LNCAP (cell line): Measurements from ENCODE around the gene PPBP.

ENCODE experiments used
- TF ChIP-seq, protein P1 (sequence below): fragments of 450-650 bp; IDR thresholded peaks from 2 replicates; pipeline ENCODE4 v1.5.1; 2017; ENCODE audit warnings: mild to moderate bottlenecking

PPBP gene

DNA sequence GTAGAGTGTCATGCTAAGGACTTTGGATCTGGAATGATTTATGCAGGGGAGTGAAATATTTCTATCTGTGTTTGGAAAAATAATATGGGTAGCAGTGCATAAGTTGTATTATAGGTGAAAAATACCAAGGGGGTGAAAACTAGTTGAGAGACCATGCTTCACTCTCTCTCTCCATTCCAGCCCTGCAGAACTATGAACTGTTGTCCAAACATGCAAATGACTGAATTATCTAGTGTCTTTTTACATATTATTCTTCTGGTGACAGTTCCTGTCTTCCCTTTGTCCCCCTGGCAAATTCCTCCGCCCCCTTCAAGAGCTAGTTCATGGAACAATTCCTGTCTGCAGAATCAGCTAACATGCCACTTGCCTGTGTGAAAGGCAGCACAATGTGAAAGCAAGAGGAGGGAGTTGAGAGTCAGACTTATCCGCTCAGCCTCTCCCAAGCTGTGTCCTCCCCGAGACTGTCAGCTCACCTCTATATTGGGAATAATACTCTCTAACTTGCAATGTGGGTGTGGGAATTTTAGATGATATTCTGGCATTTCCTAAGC, 8.5 kb downstream of the PPBP start:
- TF ChIP-seq, protein P1, sequence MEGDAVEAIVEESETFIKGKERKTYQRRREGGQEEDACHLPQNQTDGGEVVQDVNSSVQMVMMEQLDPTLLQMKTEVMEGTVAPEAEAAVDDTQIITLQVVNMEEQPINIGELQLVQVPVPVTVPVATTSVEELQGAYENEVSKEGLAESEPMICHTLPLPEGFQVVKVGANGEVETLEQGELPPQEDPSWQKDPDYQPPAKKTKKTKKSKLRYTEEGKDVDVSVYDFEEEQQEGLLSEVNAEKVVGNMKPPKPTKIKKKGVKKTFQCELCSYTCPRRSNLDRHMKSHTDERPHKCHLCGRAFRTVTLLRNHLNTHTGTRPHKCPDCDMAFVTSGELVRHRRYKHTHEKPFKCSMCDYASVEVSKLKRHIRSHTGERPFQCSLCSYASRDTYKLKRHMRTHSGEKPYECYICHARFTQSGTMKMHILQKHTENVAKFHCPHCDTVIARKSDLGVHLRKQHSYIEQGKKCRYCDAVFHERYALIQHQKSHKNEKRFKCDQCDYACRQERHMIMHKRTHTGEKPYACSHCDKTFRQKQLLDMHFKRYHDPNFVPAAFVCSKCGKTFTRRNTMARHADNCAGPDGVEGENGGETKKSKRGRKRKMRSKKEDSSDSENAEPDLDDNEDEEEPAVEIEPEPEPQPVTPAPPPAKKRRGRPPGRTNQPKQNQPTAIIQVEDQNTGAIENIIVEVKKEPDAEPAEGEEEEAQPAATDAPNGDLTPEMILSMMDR = no peak

- TF ChIP-seq, protein P1 = no peak
Observed at GRCh38 chr4:73978886-73979285, 9.1 kb downstream of the PPBP start.

DNA sequence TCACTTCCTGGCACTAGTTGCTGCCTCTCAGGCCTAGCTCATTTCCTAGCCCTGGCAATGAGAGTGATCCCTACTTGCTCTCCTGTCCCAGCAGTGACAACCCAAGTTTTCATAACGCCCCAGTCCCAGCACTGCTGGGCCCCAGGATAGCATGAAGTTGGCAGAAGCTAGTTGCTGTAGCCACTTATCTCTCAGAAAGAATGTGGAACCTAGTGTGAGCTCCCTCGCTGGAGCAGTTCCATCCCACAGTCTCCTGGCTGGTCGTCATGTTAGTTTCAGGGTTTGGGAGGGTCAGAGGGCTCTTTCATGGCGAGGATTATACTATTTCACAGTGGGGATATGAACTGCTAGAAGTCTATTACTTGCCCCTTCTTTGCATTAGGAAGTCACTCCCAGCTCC, 11.3 kb downstream of the PPBP start:
- TF ChIP-seq, protein P1 = no peak

DNA sequence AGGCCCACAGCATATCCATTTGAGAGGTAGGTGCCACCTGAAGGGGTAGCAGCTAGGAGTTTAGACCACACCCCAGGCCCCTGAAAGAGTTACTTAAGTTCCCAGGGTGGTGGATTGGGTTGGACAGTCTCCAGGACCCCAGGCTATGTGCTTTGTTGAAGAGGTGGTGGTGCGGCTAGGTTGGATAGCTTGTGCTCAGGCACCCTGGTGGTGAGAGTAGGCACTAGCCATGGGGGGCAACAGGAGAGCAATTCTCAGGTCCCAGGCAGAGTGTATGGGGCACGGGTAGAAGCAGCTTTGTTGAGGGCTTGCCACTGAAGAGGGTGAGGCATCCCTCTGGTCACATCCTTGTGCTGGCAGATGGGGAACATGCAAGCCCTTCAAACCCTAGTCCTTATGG, 11.8 kb downstream of the PPBP start:
- TF ChIP-seq, protein P1 = no peak

GRCh38 chr4:73974352-73974751, 13.6 kb downstream of the PPBP start:
- TF ChIP-seq, protein P1 = no peak

GRCh38 chr4:73970945-73971344, 17.0 kb downstream of the PPBP start:
- TF ChIP-seq, protein P1 = no peak

GRCh38 chr4:73970011-73970410, 18.0 kb downstream of the PPBP start:
- TF ChIP-seq, protein P1 = no peak

- TF ChIP-seq, protein P1 = no peak
Observed at GRCh38 chr4:73967866-73968265, 20.1 kb downstream of the PPBP start.
